Lower lobe of right lung (tissue), 2 donors: ENCODE measurements around the gene NELL1. TPM values are rescaled to one million over a fixed set of nuclear protein-coding genes. Genes with fewer than 3 reads are reported as not detected.

Experiments
- ATAC-seq, 2 donors: fragments of 200-7000 bp; cut with Tn5 transposase; one replicate each; pipeline ENCODE4 v1.9.1; 2020 to 2022; ENCODE audit warnings: mild to moderate bottlenecking in 2 of 2, moderate library complexity in 2 of 2
- DNase-seq: peaks from one replicate; pipeline ENCODE4 v3.0.0-alpha.2; 2020
- H3K27ac ChIP-seq: fragments of 200-600 bp; one replicate; pipeline ENCODE4 v1.8.0; 2022
- H3K27me3 ChIP-seq: fragments of 200-600 bp; one replicate; pipeline ENCODE4 v1.8.0; 2022; ENCODE audit warnings: low read depth
- H3K36me3 ChIP-seq: fragments of 200-600 bp; one replicate; pipeline ENCODE4 v1.8.0; 2022; ENCODE audit warnings: mild to moderate bottlenecking
- H3K4me1 ChIP-seq: fragments of 200-600 bp; one replicate; pipeline ENCODE4 v1.8.0; 2022
- H3K4me3 ChIP-seq: fragments of 200-600 bp; one replicate; pipeline ENCODE4 v1.8.0; 2022; ENCODE audit warnings: mild to moderate bottlenecking
- H3K9me3 ChIP-seq: fragments of 200-600 bp; one replicate; pipeline ENCODE4 v1.8.0; 2022
- CTCF ChIP-seq: fragments of 200-600 bp; IDR thresholded peaks from one replicate; pipeline ENCODE4 v1.8.0; 2022; ENCODE audit warnings: antibody characterized with exemption, mild to moderate bottlenecking
- intact Hi-C: fragments of 100-400 bp; cut with DNase I; formaldehyde crosslinking; loops from one replicate; pipeline ENCODE4 v1.11.0; 2022
- total RNA-seq: library from RNA; stranded (reverse); fragmentation: NEBNext Ultra II Directional; extraction: Animal tissue kit (Norgen Biotek cat#: 25700); gene quantifications from one replicate; pipeline ENCODE4 v1.2.1, GENCODE V29; 2021
- donor health status: DM: no; HTN: yes; CAD: no; lungs with severe emphysema.

The NELL1 gene
- total RNA-seq, 1 donor from 2014 or later, result 0.15 TPM

GRCh38 chr11:20931029-20931428 lies 261.6 kb downstream of the NELL1 start:
- ATAC-seq (peak in 1 of 2 donors; percentile 57), DNase-seq (no peak)
- Histone ChIP-seq H3K4me3 (no peak overlapping the region), H3K4me1 (no peaks in the 10 kb centered on the region), H3K27ac (no peak overlapping the region), H3K27me3 (no peaks in the 10 kb centered on the region), H3K36me3 (no peaks in the 10 kb centered on the region), H3K9me3 (no peaks in the 10 kb centered on the region)
- TF ChIP-seq CTCF, result no peak
- intact Hi-C loops, result no loop called here

- no peak for ATAC-seq
- no peak for DNase-seq
- intact Hi-C loops, result no loop called here
- Histone ChIP-seq H3K9me3 (no peaks in the 10 kb centered on the region), H3K4me3 (no peak overlapping the region), H3K4me1 (no peaks in the 10 kb centered on the region), H3K27me3 (no peaks in the 10 kb centered on the region), H3K36me3 (no peaks in the 10 kb centered on the region), H3K27ac (no peak overlapping the region)
- TF ChIP-seq CTCF, result no peak
These were observed 263.7 kb downstream of the NELL1 start for GRCh38 chr11:20933086-20933485.

DNA sequence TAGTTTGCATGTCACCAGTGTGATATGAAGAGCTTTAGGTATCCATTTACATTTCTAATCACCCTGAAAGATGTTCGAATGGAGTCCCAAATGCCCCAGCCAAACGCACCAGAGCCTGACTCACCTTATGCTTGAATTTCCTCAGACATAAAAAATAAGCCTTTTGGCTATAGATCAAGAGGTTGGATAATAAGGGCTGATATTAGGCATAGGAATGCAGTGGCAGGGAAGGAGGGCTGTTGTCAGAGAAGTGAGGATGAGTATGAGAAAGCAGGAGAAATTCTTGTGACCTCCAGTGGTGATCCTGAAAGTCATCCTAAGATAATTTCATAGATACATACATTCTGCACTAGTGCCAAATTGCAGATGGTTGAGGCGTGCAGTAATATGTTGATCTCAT lies 264.6 kb downstream of the NELL1 start:
- ATAC-seq (no peak), DNase-seq (no peak)
- TF ChIP-seq CTCF, result no peak

DNA sequence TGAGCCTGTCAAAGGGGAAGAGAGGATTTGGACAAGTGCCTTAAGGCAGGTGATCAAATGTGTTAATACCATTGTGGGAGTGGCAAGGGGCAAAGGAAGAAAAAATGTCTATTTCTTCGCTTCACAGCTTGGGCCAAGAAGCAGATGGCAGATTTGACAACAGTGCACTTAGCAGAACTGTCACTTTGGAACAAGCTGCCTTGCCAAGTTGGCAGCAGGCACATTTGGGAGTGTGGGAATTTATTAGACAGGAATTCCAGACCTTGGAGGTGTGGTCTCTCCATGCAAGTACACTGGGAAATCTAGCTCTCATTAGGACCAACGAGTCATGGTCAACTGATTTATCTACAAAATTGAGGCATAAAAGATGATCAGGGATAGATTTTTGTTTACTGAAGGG lies 265.1 kb downstream of the NELL1 start:
- ATAC-seq (no peak), DNase-seq (no peak)
- no peaks in the 10 kb centered on the region for H3K4me1 ChIP-seq
- intact Hi-C loops, result no loop called here
- no peak overlapping the region for H3K27ac ChIP-seq
- no peaks in the 10 kb centered on the region for H3K36me3 ChIP-seq
- H3K27me3 ChIP-seq, result no peaks in the 10 kb centered on the region
- no peaks in the 10 kb centered on the region for H3K9me3 ChIP-seq
- no peak for TF ChIP-seq CTCF
- H3K4me3 ChIP-seq, result no peak overlapping the region

More for the DNA sequence above, 264.6 kb downstream of the NELL1 start:
- Histone ChIP-seq H3K27me3 (no peaks in the 10 kb centered on the region), H3K9me3 (no peaks in the 10 kb centered on the region), H3K27ac (no peak overlapping the region), H3K4me3 (no peak overlapping the region), H3K4me1 (no peaks in the 10 kb centered on the region), H3K36me3 (no peaks in the 10 kb centered on the region)
- intact Hi-C loops, result no loop called here

DNA sequence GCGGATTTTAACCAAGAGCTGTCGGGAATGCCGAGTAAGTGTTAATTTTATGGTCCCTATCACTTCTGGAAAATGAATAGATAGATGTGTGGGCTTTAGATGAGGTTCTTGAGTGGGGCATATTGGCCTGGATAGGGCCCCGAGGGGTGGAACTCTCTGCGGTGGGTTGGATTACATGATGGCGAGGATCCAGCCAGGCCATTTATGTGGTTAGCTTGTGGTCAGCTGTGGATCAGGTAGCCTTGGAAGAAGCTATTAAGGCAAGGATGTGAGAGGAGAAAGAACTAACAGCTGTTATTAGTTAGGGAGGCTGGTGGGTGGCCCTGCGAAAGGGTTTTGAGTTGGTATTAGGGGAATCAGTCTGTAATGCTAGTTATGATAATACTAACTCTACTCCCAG lies 268.4 kb downstream of the NELL1 start:
- TF ChIP-seq CTCF, result no peak
- H3K4me1 ChIP-seq, result no peaks in the 10 kb centered on the region
- no peak for DNase-seq
- intact Hi-C loops, result no loop called here
- H3K27ac ChIP-seq, result no peak overlapping the region
- H3K9me3 ChIP-seq, result no peaks in the 10 kb centered on the region
- no peak overlapping the region for H3K4me3 ChIP-seq
- ATAC-seq, result no peak
- no peaks in the 10 kb centered on the region for H3K27me3 ChIP-seq
- H3K36me3 ChIP-seq, result no peaks in the 10 kb centered on the region

DNA sequence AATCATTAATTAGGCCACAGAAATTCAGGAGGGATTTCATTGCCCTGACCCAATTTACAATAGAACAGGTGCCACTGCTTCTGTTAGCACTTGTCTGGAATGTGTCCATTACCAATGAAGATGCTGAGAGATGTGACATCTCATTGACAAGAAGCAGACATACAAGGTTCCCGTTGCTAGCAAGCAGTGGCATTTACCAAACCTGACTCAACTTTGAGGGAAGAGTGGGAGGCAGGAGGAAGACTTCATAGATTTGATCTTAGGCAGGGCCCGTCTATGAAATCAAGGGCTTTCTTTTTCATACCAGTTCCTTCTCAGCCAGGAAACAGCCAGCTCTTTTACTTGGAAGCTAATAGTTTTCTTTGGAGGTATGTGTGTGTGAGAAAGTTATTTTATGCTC lies 280.2 kb downstream of the NELL1 start:
- Histone ChIP-seq H3K27me3 (no peaks in the 10 kb centered on the region), H3K9me3 (no peaks in the 10 kb centered on the region), H3K27ac (no peak overlapping the region), H3K4me1 (no peaks in the 10 kb centered on the region), H3K4me3 (no peak overlapping the region), H3K36me3 (no peaks in the 10 kb centered on the region)
- ATAC-seq (no peak), DNase-seq (no peak)
- intact Hi-C loops, result no loop called here
- TF ChIP-seq CTCF, result no peak
